ENCODE data around the gene SMIM20. TPM values are rescaled to one million over a fixed set of nuclear protein-coding genes. Genes with fewer than 3 reads are reported as not detected.

SMIM20 gene
- total RNA-seq, 2 donors from 2014 or later, result 0.99 to 21.5 TPM

DNA sequence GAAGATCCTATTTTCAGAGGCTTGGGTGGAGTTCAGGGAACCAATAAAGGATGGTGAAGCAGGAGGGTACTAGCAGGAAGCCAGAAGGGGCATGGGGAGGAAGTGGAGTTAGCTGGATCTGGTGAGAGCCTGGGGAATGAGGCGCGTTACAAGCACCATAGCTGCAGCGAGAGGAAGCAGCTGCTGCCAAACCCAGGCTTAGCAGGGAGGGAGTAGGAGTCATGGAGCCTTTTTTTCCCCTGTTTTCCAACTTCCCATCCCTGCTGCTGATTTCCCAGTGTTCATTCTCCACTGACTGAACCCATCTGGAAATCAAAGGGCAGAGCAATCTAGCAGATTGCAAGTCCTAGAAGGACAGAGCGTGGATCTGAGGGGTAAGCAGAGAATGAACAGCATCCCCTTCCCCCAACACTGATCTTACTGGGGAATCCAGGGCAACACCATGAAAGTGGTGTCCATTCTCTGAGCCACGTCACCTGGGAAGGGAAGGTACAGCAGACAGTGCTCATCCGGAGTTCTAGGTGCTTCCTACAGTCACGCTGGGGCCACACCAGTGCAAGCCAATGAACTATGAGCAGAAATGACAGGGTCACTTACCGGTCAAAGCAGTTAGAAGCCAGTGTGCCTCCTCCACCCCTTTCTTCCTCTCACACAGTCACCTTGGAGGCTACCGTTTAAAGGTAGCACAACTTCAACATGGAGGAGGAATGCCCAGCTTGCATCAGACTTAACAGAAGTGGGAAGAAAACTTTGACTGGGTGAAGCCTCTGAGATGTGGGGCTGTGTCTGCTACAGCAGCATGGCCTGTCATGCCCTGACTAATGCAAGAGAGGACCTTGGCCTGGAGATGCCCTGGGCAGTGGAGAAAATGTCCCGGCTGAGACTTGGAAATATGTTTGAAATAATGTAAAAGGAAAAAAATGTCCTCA, 36.7 kb downstream of the SMIM20 start:
- no peak for DNase-seq
- H3K36me3 ChIP-seq (replicated peaks in 1 of 2; ENCODE audit: insufficient read depth in 1 of 2, low read depth in 2 of 2), result no peaks in the 10 kb centered on the region
- WGBS, 2 donors, result 65 to 71% methylated on average over 8 to 10 of the region's 10 CpGs
- no peaks in the 10 kb centered on the region for H3K9me3 ChIP-seq
- no peaks in the 10 kb centered on the region for H3K27me3 ChIP-seq
- no peak for ATAC-seq
- peaks cover 5% of the 10 kb centered on the region for H3K4me1 ChIP-seq
- no peak overlapping the region for H3K27ac ChIP-seq
- intact Hi-C loops (cut with DNase I), result no loop called here
- TF ChIP-seq, protein P1, sequence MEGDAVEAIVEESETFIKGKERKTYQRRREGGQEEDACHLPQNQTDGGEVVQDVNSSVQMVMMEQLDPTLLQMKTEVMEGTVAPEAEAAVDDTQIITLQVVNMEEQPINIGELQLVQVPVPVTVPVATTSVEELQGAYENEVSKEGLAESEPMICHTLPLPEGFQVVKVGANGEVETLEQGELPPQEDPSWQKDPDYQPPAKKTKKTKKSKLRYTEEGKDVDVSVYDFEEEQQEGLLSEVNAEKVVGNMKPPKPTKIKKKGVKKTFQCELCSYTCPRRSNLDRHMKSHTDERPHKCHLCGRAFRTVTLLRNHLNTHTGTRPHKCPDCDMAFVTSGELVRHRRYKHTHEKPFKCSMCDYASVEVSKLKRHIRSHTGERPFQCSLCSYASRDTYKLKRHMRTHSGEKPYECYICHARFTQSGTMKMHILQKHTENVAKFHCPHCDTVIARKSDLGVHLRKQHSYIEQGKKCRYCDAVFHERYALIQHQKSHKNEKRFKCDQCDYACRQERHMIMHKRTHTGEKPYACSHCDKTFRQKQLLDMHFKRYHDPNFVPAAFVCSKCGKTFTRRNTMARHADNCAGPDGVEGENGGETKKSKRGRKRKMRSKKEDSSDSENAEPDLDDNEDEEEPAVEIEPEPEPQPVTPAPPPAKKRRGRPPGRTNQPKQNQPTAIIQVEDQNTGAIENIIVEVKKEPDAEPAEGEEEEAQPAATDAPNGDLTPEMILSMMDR (IDR thresholded peaks at IDR 0.05), result no peak
- no peak for TF ChIP-seq POLR2A (IDR thresholded peaks at IDR 0.05)
- no peak overlapping the region for H3K4me3 ChIP-seq

DNA sequence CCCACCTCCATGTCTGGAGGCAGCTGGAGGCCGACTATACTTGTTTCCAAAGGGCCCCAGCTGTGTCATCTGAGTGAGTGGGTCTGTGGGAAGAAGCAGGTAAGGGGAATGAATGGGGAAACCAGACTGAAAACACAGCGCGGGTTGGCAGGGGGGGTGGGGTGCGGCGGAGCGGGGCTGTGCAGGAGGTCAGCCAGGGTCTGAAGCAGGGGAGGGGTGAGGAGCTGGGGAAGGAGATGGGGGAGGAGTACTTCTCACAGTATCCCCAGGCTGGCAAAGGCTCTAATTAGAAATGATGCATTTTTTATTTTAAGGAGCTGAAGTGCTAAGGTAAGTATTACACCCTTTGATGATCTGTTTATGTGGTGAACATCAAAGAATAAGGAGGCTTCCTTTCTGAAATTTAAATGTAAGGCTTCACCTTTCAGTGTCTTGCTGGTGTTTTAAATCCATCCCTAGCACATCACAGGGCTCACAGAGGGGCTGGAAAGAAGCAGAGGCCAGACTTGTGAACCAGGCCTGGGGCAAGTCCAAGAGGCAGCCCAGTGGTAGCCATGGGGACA, 37.5 kb downstream of the SMIM20 start:
- intact Hi-C loops (cut with DNase I), result no loop called here
- Histone ChIP-seq H3K9me3 (no peaks in the 10 kb centered on the region), H3K27ac (no peak overlapping the region), H3K4me3 (no peak overlapping the region), H3K36me3 (replicated peaks in 1 of 2; ENCODE audit: insufficient read depth in 1 of 2, low read depth in 2 of 2) (no peaks in the 10 kb centered on the region), H3K27me3 (no peaks in the 10 kb centered on the region), H3K4me1 (peaks cover 5% of the 10 kb centered on the region)
- TF ChIP-seq POLR2A (IDR thresholded peaks at IDR 0.05), result no peak
- TF ChIP-seq, protein P1 (IDR thresholded peaks at IDR 0.05), result no peak
- WGBS, 2 donors, result 51 to 71% methylated on average over 6 of the region's 6 CpGs
- ATAC-seq (no peak), DNase-seq (no peak)

DNA sequence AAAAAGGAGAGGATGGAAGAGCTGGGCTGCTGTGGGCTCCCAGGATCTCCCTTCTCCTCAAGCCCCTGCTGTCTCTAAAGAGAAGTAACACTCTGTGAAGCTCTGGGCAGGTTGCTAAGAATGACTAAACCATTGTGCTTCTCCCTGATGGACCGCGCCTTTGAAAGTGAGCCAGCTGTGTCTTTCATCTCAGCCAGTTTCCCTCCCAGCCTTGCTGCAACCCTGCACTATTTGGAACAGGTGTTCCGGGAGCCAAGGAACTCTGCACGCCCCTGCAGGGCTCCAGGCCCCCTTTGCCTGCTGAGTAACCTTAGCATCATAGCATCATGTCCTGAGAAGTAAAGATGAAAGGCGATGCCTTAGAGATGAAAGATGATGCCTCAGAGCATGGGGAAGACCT, 39.7 kb downstream of the SMIM20 start:
- 45 to 46% methylated on average over 5 of the region's 5 CpGs for WGBS, 2 donors
- Histone ChIP-seq H3K4me3 (no peak overlapping the region), H3K9me3 (no peaks in the 10 kb centered on the region), H3K4me1 (peaks cover 5% of the 10 kb centered on the region), H3K27ac (no peak overlapping the region), H3K36me3 (replicated peaks in 1 of 2; ENCODE audit: insufficient read depth in 1 of 2, low read depth in 2 of 2) (no peaks in the 10 kb centered on the region), H3K27me3 (no peaks in the 10 kb centered on the region)
- ATAC-seq (no peak), DNase-seq (no peak)
- no peak for TF ChIP-seq POLR2A (IDR thresholded peaks at IDR 0.05)
- TF ChIP-seq, protein P1 (IDR thresholded peaks at IDR 0.05), result no peak
- intact Hi-C loops (cut with DNase I), result no loop called here

DNA sequence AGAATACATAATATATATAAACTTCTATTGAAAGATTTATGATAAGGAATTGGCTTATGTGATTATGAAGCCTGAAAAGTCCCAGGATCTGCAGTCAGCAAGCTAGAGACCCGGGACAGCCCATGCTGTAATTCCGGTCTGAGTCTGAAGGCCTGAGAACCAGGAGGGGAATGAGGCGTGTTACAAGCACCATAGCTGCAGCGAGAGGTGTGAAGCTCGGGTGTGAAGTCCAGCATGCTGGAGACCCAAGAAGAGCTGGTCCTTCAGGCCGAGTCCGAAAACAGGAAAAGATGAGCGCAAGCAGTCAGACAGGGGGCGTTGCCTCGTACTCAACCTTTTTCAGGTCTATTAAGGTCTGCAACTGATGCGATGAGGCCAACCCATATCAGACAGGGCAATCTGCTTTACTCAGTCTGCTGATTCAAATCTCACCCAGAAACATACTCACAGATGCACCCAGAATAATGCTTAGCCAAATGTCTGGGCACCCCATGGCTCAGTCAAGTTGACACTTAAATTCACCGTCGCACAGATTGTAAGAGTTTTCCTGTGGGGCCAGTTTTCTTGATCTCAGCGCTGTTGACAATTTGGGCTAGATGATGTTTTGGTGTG, 40.4 kb downstream of the SMIM20 start:
- Histone ChIP-seq H3K4me3 (no peak overlapping the region), H3K4me1 (peaks cover 1% of the 10 kb centered on the region), H3K27me3 (no peaks in the 10 kb centered on the region), H3K36me3 (replicated peaks in 1 of 2; ENCODE audit: insufficient read depth in 1 of 2, low read depth in 2 of 2) (no peaks in the 10 kb centered on the region), H3K9me3 (no peaks in the 10 kb centered on the region), H3K27ac (no peak overlapping the region)
- intact Hi-C loops (cut with DNase I), result no loop called here
- no peak for TF ChIP-seq POLR2A (IDR thresholded peaks at IDR 0.05)
- TF ChIP-seq, protein P1 (IDR thresholded peaks at IDR 0.05), result no peak
- WGBS, 2 donors, result 72% methylated on average over 13 to 14 of the region's 14 CpGs
- ATAC-seq (no peak), DNase-seq (no peak)

Measured in body of pancreas (tissue), 4 donors.